H1 (cell line): ENCODE results near the gene IL13. TPM values are rescaled to one million over a fixed set of nuclear protein-coding genes. Genes with fewer than 3 reads are reported as not detected.

Source experiments
- CTCF ChIA-PET: fragments of 300-600 bp; sonication (Branson Sonifier 250); formaldehyde crosslinking; loops from one replicate; lab custom pipeline; 2021; ENCODE audit not compliant: partially characterized antibody; lab: Charles Lee
- POLR2A ChIA-PET: fragments of 300-600 bp; sonication (Branson Sonifier 250); formaldehyde crosslinking; loops from one replicate; lab custom pipeline; 2021; ENCODE audit warnings: inconsistent platforms; ENCODE audit not compliant: partially characterized antibody; lab: Charles Lee
- DNase-seq, 2 experiments: peaks; one replicate each; pipeline versions ENCODE4 v3.0.0 to v3.0.0-alpha.2; 2010 to 2022; ENCODE audit warnings: low spot score in 2 of 2, low read depth in 1 of 2, mixed read lengths in 1 of 2
- FAIRE-seq: peaks from 2 replicates; lab custom pipeline; 2011; peaks lifted over from hg19 to GRCh38; lab: Jason Lieb, UNC
- H2AFZ ChIP-seq: 2 replicates; pipeline ENCODE4 v1.8.1; 2012; ENCODE audit warnings: low read length, inconsistent platforms
- H2AK5ac ChIP-seq: 2 replicates; pipeline ENCODE4 v1.6.1; 2013; ENCODE audit warnings: low read depth, low read length
- H2BK120ac ChIP-seq: replicated peaks from 2 replicates; pipeline ENCODE3; 2013; ENCODE audit warnings: low read depth, low read length, inconsistent platforms
- H2BK12ac ChIP-seq: 2 replicates; pipeline ENCODE4 v1.6.1; 2013; ENCODE audit warnings: low read depth, low read length
- H2BK15ac ChIP-seq: 2 replicates; pipeline ENCODE4 v1.6.1; 2013; ENCODE audit warnings: low read length
- H2BK20ac ChIP-seq: 2 replicates; pipeline ENCODE4 v1.6.1; 2013; ENCODE audit warnings: low read length
- H2BK5ac ChIP-seq: 2 replicates; pipeline ENCODE4 v1.6.1; 2013; ENCODE audit warnings: low read depth, low read length
- H3K14ac ChIP-seq: 2 replicates; pipeline ENCODE4 v1.6.1; 2013; ENCODE audit warnings: inconsistent platforms; ENCODE audit not compliant: insufficient read length
- H3K18ac ChIP-seq: 2 replicates; pipeline ENCODE4 v1.6.1; 2013; ENCODE audit warnings: low read length; ENCODE audit errors: extremely low read depth
- H3K23ac ChIP-seq: 2 replicates; pipeline ENCODE4 v1.6.1; 2013; ENCODE audit warnings: inconsistent platforms; ENCODE audit not compliant: insufficient read length
- H3K23me2 ChIP-seq: 2 replicates; pipeline ENCODE4 v1.6.1; 2013; ENCODE audit warnings: low read depth, low read length
- H3K27ac ChIP-seq: 2 replicates; pipeline ENCODE4 v1.6.1; 2011; ENCODE audit warnings: low read depth, low read length, inconsistent platforms
- H3K27me3 ChIP-seq, 4 experiments: replicated peaks in 1 of 4; 1 replicate in 1 of 4; 2 replicates in 3 of 4; pipeline versions ENCODE4 v1.6.1 to v1.8.1; 2011 to 2013; ENCODE audit warnings: low read length in 3 of 4, mild to moderate bottlenecking in 3 of 4, inconsistent platforms in 2 of 4, mixed read lengths in 2 of 4, moderate library complexity in 1 of 4; ENCODE audit not compliant: control insufficient read depth in 3 of 4, insufficient read depth in 3 of 4; ENCODE audit errors: extremely low read depth in 1 of 4
- H3K36me3 ChIP-seq, 4 experiments: 2 replicates each; pipeline versions ENCODE4 v1.6.1 to v1.8.1; 2011 to 2013; ENCODE audit warnings: mild to moderate bottlenecking in 4 of 4, low read length in 3 of 4, moderate library complexity in 2 of 4, control low read depth in 1 of 4, inconsistent platforms in 1 of 4; ENCODE audit not compliant: insufficient read depth in 4 of 4, control insufficient read depth in 2 of 4
- H3K4ac ChIP-seq: replicated peaks from 2 replicates; pipeline ENCODE3; 2013; ENCODE audit warnings: low read length, low read depth, mixed read lengths, inconsistent platforms; ENCODE audit not compliant: insufficient read length
- H3K4me1 ChIP-seq, 4 experiments: replicated peaks in 1 of 4; 1 replicate in 1 of 4; 2 replicates in 3 of 4; pipeline versions ENCODE4 v1.6.1 to v1.8.1; 2011 to 2013; ENCODE audit warnings: low read length in 3 of 4, inconsistent platforms in 2 of 4, mixed read lengths in 1 of 4; ENCODE audit not compliant: insufficient read depth in 4 of 4, control insufficient read depth in 3 of 4
- H3K4me2 ChIP-seq, 2 experiments: 2 replicates each; pipeline versions ENCODE4 v1.6.1 to v1.8.1; 2011 to 2013; ENCODE audit warnings: low read depth in 2 of 2, low read length in 2 of 2, control low read depth in 1 of 2, inconsistent platforms in 1 of 2, mild to moderate bottlenecking in 1 of 2; ENCODE audit not compliant: insufficient read depth in 1 of 2
- H3K4me3 ChIP-seq, 4 experiments: fragments of 200-600, 300-600 bp in 1 of 4; sonication (generic), shearing (Covaris generic), sonication (Bioruptor Twin) in 1 of 4; 2 replicates each; pipeline versions ENCODE4 v1.5.1 to v1.8.1; 2011 to 2016; ENCODE audit warnings: low read length in 4 of 4, low read depth in 3 of 4, control low read depth in 2 of 4, inconsistent platforms in 2 of 4, mild to moderate bottlenecking in 2 of 4, mixed read lengths in 1 of 4, moderate library complexity in 1 of 4; ENCODE audit not compliant: insufficient read depth in 2 of 4; ENCODE audit errors: extremely low read depth in 1 of 4
- H3K56ac ChIP-seq: replicated peaks from 2 replicates; pipeline ENCODE3; 2013; ENCODE audit warnings: low read depth, mild to moderate bottlenecking, mixed read lengths, low read length, inconsistent platforms; ENCODE audit not compliant: insufficient read length
- H3K79me1 ChIP-seq: 2 replicates; pipeline ENCODE4 v1.6.1; 2013; ENCODE audit warnings: low read depth, low read length, control low read depth
- H3K79me2 ChIP-seq, 2 experiments: 2 replicates each; pipeline versions ENCODE4 v1.6.1 to v1.8.1; 2012 to 2013; ENCODE audit warnings: low read length in 2 of 2, mild to moderate bottlenecking in 2 of 2, inconsistent platforms in 1 of 2; ENCODE audit not compliant: insufficient read depth in 2 of 2, control insufficient read depth in 1 of 2
- H3K9ac ChIP-seq, 4 experiments: replicated peaks in 1 of 4; 1 replicate in 1 of 4; 2 replicates in 3 of 4; pipeline versions ENCODE4 v1.6.1 to v1.8.1; 2011 to 2013; ENCODE audit warnings: low read depth in 3 of 4, low read length in 3 of 4, control low read depth in 2 of 4, mild to moderate bottlenecking in 2 of 4, moderate library complexity in 2 of 4, inconsistent platforms in 1 of 4; ENCODE audit errors: extremely low read depth in 1 of 4
- H3K9me3 ChIP-seq, 2 experiments: 2 replicates each; pipeline versions ENCODE4 v1.6.1 to v1.8.1; 2012 to 2013; ENCODE audit warnings: mild to moderate bottlenecking in 2 of 2, moderate library complexity in 2 of 2, control low read depth in 1 of 2, inconsistent platforms in 1 of 2, low read depth in 1 of 2, low read length in 1 of 2, mixed read lengths in 1 of 2; ENCODE audit not compliant: insufficient read depth in 2 of 2
- H4K20me1 ChIP-seq, 2 experiments: replicated peaks in 1 of 2; 2 replicates each; pipeline versions ENCODE3 to v1.8.1; 2011 to 2013; ENCODE audit warnings: inconsistent platforms in 2 of 2, low read length in 2 of 2, mild to moderate bottlenecking in 1 of 2; ENCODE audit not compliant: insufficient read depth in 2 of 2, control insufficient read depth in 1 of 2
- H4K5ac ChIP-seq: 2 replicates; pipeline ENCODE4 v1.6.1; 2013; ENCODE audit warnings: low read length, low read depth, mixed read lengths, inconsistent platforms; ENCODE audit not compliant: insufficient read length
- H4K8ac ChIP-seq: 2 replicates; pipeline ENCODE4 v1.8.0; 2013; ENCODE audit warnings: mild to moderate bottlenecking, moderate library complexity, low read length, inconsistent platforms; ENCODE audit not compliant: insufficient read depth; ENCODE audit errors: extremely low read depth
- H4K91ac ChIP-seq: replicated peaks from 2 replicates; pipeline ENCODE3; 2013; ENCODE audit warnings: low read length, mixed read lengths, inconsistent platforms; ENCODE audit not compliant: insufficient read length
- ATF3 ChIP-seq: IDR thresholded peaks from 2 replicates; pipeline ENCODE4 v1.6.1; 2011; ENCODE audit warnings: low read depth, mild to moderate bottlenecking, low read length; ENCODE audit not compliant: insufficient read depth
- CHD2 ChIP-seq: IDR thresholded peaks from 2 replicates; pipeline ENCODE4 v1.6.1; 2012; ENCODE audit warnings: low read length, improper control_type of control experiment
- CTCF ChIP-seq, 3 experiments: IDR thresholded peaks; 1 replicate in 2 of 3; 2 replicates in 1 of 3; pipeline versions ENCODE4 v1.5.1 to v1.6.1; 2011; ENCODE audit warnings: low read length in 3 of 3, mild to moderate bottlenecking in 3 of 3, inconsistent platforms in 2 of 3, low read depth in 1 of 3, moderate library complexity in 1 of 3; ENCODE audit not compliant: insufficient read depth in 1 of 3; ENCODE audit errors: control extremely low read depth in 1 of 3
- JUND ChIP-seq: IDR thresholded peaks from 2 replicates; pipeline ENCODE4 v1.6.1; 2011; ENCODE audit warnings: mild to moderate bottlenecking, improper control_type of control experiment, low read length
- whole genome bisulfite sequencing, 2 experiments: shearing (Covaris generic) in 1 of 2; methylation state at CpG; one replicate each; pipeline versions ENCODE4 v1.1.6 to v1.1.7; 2013 to 2015; ENCODE audit warnings: low lambda C conversion rate in 2 of 2, mixed read lengths in 2 of 2, inconsistent platforms in 1 of 2, low coverage in 1 of 2, missing lambda C conversion rate in 1 of 2; ENCODE audit not compliant: insufficient replicate concordance in 2 of 2, insufficient coverage in 1 of 2, insufficient read length in 1 of 2; ENCODE audit errors: extremely low coverage in 1 of 2, missing lambda C conversion rate in 1 of 2; 5-methylcytosine and 5-hydroxymethylcytosine counted together
- polyA plus RNA-seq, 7 experiments: library from polyadenylated mRNA; depleted of rRNA in 3 of 7; stranded (reverse) in 5 of 7; unstranded in 2 of 7; fragments of >200 nt in 5 of 7; fragments of 200-250 nt in 2 of 7; gene quantifications; 1 replicate in 5 of 7; 2 replicates in 1 of 7; 4 replicates in 1 of 7; pipeline versions ENCODE4 v1.2.1 to v1.2.3, GENCODE V29; 2011 to 2013; ENCODE audit warnings: missing spikeins in 2 of 7, mixed read lengths in 2 of 7
- total RNA-seq: library from RNA; stranded (reverse); fragmentation: NEBNext Ultra II Directional; extraction: Animal tissue kit (Norgen Biotek cat#: 25700); gene quantifications from 2 replicates; pipeline ENCODE4 v1.2.1, GENCODE V29; 2021
- TF ChIP-seq, protein P1 (sequence below): IDR thresholded peaks from 2 replicates; pipeline ENCODE4 v1.6.1; 2012; ENCODE audit warnings: inconsistent platforms

The IL13 gene
- total and polyA plus RNA-seq, 2 of the 8 experiments (the other 6 are each of a cell fraction or from before 2014, with no cell fraction given) = not detected

DNA sequence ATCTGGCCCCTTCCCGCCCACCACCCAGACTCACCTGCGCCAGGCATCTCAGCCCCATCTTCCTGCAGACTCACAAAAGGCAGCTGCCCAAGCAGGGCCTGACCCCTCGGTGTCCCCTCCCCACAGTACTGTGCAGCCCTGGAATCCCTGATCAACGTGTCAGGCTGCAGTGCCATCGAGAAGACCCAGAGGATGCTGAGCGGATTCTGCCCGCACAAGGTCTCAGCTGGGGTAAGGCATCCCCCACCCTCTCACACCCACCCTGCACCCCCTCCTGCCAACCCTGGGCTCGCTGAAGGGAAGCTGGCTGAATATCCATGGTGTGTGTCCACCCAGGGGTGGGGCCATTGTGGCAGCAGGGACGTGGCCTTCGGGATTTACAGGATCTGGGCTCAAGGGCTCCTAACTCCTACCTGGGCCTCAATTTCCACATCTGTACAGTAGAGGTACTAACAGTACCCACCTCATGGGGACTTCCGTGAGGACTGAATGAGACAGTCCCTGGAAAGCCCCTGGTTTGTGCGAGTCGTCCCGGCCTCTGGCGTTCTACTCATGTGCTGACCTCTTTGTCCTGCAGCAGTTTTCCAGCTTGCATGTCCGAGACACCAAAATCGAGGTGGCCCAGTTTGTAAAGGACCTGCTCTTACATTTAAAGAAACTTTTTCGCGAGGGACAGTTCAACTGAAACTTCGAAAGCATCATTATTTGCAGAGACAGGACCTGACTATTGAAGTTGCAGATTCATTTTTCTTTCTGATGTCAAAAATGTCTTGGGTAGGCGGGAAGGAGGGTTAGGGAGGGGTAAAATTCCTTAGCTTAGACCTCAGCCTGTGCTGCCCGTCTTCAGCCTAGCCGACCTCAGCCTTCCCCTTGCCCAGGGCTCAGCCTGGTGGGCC, 1.9 kb downstream of the IL13 start:
- H3K4ac ChIP-seq = no peak overlapping the region
- no peaks in the 10 kb centered on the region for H3K36me3 ChIP-seq
- no peak overlapping the region for H2AK5ac ChIP-seq
- no peak overlapping the region for H2BK120ac ChIP-seq
- 90% methylated on average over 22 of the region's 23 CpGs; no CpG with 5 or more reads in 1 of the 2 experiments for WGBS, 2 experiments
- H3K4me2 ChIP-seq = no peak overlapping the region
- no peaks in the 10 kb centered on the region for H3K79me1 ChIP-seq
- TF ChIP-seq CTCF (IDR thresholded peaks at IDR 0.05; ENCODE audit: control extremely low read depth in 1 of 3, insufficient read depth in 1 of 3, low read depth in 1 of 3, low read length in 3 of 3) (no peak), ATF3 (no peak), JUND (no peak), CHD2 (no peak)
- TF ChIP-seq, protein P1, sequence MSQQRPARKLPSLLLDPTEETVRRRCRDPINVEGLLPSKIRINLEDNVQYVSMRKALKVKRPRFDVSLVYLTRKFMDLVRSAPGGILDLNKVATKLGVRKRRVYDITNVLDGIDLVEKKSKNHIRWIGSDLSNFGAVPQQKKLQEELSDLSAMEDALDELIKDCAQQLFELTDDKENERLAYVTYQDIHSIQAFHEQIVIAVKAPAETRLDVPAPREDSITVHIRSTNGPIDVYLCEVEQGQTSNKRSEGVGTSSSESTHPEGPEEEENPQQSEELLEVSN = peak; percentile 45; the same call in 1 of the 2 replicates
- H2BK20ac ChIP-seq = no peak overlapping the region
- ChIA-PET CTCF (interaction anchor here (0.9 to 2.3 kb wide), 8 partner anchors 15 to 160 kb away, joined by 3 to 8 read pairs (median 3); no protein-coding TSS in a partner anchor), POLR2A (interaction anchor here (0.9 kb wide), 1 partner anchor 8 kb away, joined by 3 read pairs; no protein-coding TSS in a partner anchor)
- H3K23me2 ChIP-seq = peaks cover 2% of the 10 kb centered on the region; the same call in 1 of the 2 replicates
- H3K9ac ChIP-seq = no peak overlapping the region
- no peaks in the 10 kb centered on the region; a peak in 1 of 4 replicates for H3K9me3 ChIP-seq
- FAIRE-seq (no peak), DNase-seq (no peak)
- H4K5ac ChIP-seq = no peak overlapping the region
- no peak overlapping the region for H2BK12ac ChIP-seq
- no peak overlapping the region for H2BK15ac ChIP-seq
- H4K8ac ChIP-seq = no peak overlapping the region
- H3K56ac ChIP-seq = no peak overlapping the region
- H3K27me3 ChIP-seq = peaks cover 10 to 31% (median 28%) of the 10 kb centered on the region in 4 experiments
- H3K4me3 ChIP-seq = no peak overlapping the region
- H3K14ac ChIP-seq = no peak overlapping the region
- no peak overlapping the region for H2AFZ ChIP-seq
- H3K4me1 ChIP-seq = peaks cover 0 to 8% (median 2%) of the 10 kb centered on the region in 4 experiments; a peak in 4 of 7 replicates
- H3K18ac ChIP-seq = no peak overlapping the region
- no peak overlapping the region for H2BK5ac ChIP-seq
- no peak overlapping the region for H3K23ac ChIP-seq
- H3K27ac ChIP-seq = no peak overlapping the region
- H4K91ac ChIP-seq = no peak overlapping the region
- peaks cover 0 to under 1% of the 10 kb centered on the region in 2 experiments for H4K20me1 ChIP-seq
- H3K79me2 ChIP-seq = no peaks in the 10 kb centered on the region
